ENCODE data around the gene API5. TPM values are rescaled to one million over a fixed set of nuclear protein-coding genes. Genes with fewer than 3 reads are reported as not detected.

API5 gene
- total RNA-seq, 4 donors from 2014 or later, result 54.9 to 71.8 (median 66.5) TPM

GRCh38 chr11:43367382-43368178 lies 55.8 kb downstream of the API5 start:
- H3K4me3 ChIP-seq, result no peak overlapping the region
- no peaks in the 10 kb centered on the region for H3K27me3 ChIP-seq
- no peak for TF ChIP-seq POLR2A (IDR thresholded peaks at IDR 0.05)
- TF ChIP-seq, protein P1, sequence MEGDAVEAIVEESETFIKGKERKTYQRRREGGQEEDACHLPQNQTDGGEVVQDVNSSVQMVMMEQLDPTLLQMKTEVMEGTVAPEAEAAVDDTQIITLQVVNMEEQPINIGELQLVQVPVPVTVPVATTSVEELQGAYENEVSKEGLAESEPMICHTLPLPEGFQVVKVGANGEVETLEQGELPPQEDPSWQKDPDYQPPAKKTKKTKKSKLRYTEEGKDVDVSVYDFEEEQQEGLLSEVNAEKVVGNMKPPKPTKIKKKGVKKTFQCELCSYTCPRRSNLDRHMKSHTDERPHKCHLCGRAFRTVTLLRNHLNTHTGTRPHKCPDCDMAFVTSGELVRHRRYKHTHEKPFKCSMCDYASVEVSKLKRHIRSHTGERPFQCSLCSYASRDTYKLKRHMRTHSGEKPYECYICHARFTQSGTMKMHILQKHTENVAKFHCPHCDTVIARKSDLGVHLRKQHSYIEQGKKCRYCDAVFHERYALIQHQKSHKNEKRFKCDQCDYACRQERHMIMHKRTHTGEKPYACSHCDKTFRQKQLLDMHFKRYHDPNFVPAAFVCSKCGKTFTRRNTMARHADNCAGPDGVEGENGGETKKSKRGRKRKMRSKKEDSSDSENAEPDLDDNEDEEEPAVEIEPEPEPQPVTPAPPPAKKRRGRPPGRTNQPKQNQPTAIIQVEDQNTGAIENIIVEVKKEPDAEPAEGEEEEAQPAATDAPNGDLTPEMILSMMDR (IDR thresholded peaks at IDR 0.05), result no peak
- H3K4me1 ChIP-seq, result peaks cover 0 to 14% (median 0%) of the 10 kb centered on the region in 4 donors
- H3K36me3 ChIP-seq, result peaks cover 0 to 21% (median 0%) of the 10 kb centered on the region in 3 donors
- H3K9me3 ChIP-seq, result no peaks in the 10 kb centered on the region
- no peak overlapping the region for H3K27ac ChIP-seq
- no peak for DNase-seq

DNA sequence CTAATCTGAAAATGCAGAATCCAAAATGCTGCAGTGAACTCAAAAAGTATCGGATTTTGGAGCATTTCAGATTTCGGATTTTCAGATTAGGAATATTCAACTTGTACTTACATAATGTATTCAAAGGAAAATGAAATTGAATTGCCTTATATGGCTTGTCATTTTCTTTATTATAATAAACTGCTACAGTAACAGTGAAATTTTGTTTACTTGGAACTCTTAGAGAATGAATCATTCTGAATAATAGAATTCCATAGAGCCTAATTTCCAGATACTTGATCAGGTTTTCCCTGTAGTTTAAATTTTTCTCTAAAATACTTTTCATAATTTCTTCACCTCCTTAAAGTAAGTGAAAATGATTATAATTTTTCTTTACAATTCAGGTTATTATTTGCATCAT lies 64.3 kb downstream of the API5 start:
- DNase-seq, result no peak
- H3K36me3 ChIP-seq, result peaks cover 0 to 8% (median 0%) of the 10 kb centered on the region in 3 donors
- H3K4me3 ChIP-seq, result no peak overlapping the region
- H3K4me1 ChIP-seq, result peaks cover 0 to 20% (median 2%) of the 10 kb centered on the region in 4 donors
- no peaks in the 10 kb centered on the region for H3K9me3 ChIP-seq
- H3K27ac ChIP-seq, result peak overlapping the region in 1 of 4 donors; percentile 15
- TF ChIP-seq, protein P1 (IDR thresholded peaks at IDR 0.05), result no peak
- no peak for TF ChIP-seq POLR2A (IDR thresholded peaks at IDR 0.05)
- H3K27me3 ChIP-seq, result no peaks in the 10 kb centered on the region

- Histone ChIP-seq H3K27ac (peak overlapping the region in 1 of 4 donors; percentile 65), H3K9me3 (no peaks in the 10 kb centered on the region), H3K4me1 (peaks cover 0 to 20% (median 2%) of the 10 kb centered on the region in 4 donors), H3K27me3 (no peaks in the 10 kb centered on the region), H3K4me3 (no peak overlapping the region), H3K36me3 (peaks cover 0 to 7% (median 0%) of the 10 kb centered on the region in 3 donors)
- DNase-seq, result no peak
- TF ChIP-seq, protein P1 (IDR thresholded peaks at IDR 0.05), result no peak
- TF ChIP-seq POLR2A (IDR thresholded peaks at IDR 0.05), result peak in 1 of 2 donors; percentile 37
These were observed 64.8 kb downstream of the API5 start for GRCh38 chr11:43376594-43376993.

GRCh38 chr11:43377389-43377788 lies 65.6 kb downstream of the API5 start:
- H3K36me3 ChIP-seq, result peaks cover 0 to 4% (median 0%) of the 10 kb centered on the region in 3 donors
- H3K4me1 ChIP-seq, result peaks cover 0 to 20% (median 2%) of the 10 kb centered on the region in 4 donors
- no peaks in the 10 kb centered on the region for H3K9me3 ChIP-seq
- no peaks in the 10 kb centered on the region for H3K27me3 ChIP-seq
- DNase-seq, result no peak
- H3K4me3 ChIP-seq, result no peak overlapping the region
- TF ChIP-seq POLR2A (IDR thresholded peaks at IDR 0.05), result no peak
- TF ChIP-seq, protein P1 (IDR thresholded peaks at IDR 0.05), result no peak
- H3K27ac ChIP-seq, result no peak overlapping the region

- no peaks in the 10 kb centered on the region for H3K27me3 ChIP-seq
- H3K4me3 ChIP-seq, result no peak overlapping the region
- peaks cover 0 to 20% (median 2%) of the 10 kb centered on the region in 4 donors for H3K4me1 ChIP-seq
- no peak for DNase-seq
- H3K27ac ChIP-seq, result peak overlapping the region in 2 of 4 donors; percentile 18 to 70
- H3K9me3 ChIP-seq, result no peaks in the 10 kb centered on the region
- TF ChIP-seq, protein P1 (IDR thresholded peaks at IDR 0.05), result no peak
- TF ChIP-seq POLR2A (IDR thresholded peaks at IDR 0.05), result no peak
- peaks cover 0 to 10% (median 0%) of the 10 kb centered on the region in 3 donors for H3K36me3 ChIP-seq
These were observed 67.1 kb downstream of the API5 start for GRCh38 chr11:43378897-43379296.

Data from Peyer's patch (tissue), 4 donors.